Osteoblast (primary cell): ENCODE measurements around the gene HOXA9. TPM values are rescaled to one million over a fixed set of nuclear protein-coding genes. Genes with fewer than 3 reads are reported as not detected.

Source experiments
- DNase-seq: peaks from one replicate; pipeline ENCODE4 v3.0.0; 2011; ENCODE audit warnings: low spot score, mixed read lengths; ENCODE audit not compliant: insufficient read length; ENCODE audit errors: missing footprints
- H2AFZ ChIP-seq: 2 replicates; pipeline ENCODE4 v1.6.0; 2011; ENCODE audit warnings: mild to moderate bottlenecking, low read length
- H3K27ac ChIP-seq: 2 replicates; pipeline ENCODE4 v1.5.1; 2011; ENCODE audit warnings: mild to moderate bottlenecking, low read depth, low read length, moderate library complexity
- H3K27me3 ChIP-seq: 2 replicates; pipeline ENCODE4 v1.6.0; 2012; ENCODE audit warnings: mild to moderate bottlenecking, control low read depth, inconsistent platforms, low read length, moderate library complexity; ENCODE audit not compliant: insufficient read depth
- H3K36me3 ChIP-seq: 2 replicates; pipeline ENCODE4 v1.5.1; 2011; ENCODE audit warnings: mild to moderate bottlenecking, low read length, control low read depth, moderate library complexity; ENCODE audit not compliant: insufficient read depth
- H3K4me1 ChIP-seq: 2 replicates; pipeline ENCODE4 v1.5.1; 2011; ENCODE audit warnings: mild to moderate bottlenecking, low read length, control low read depth, moderate library complexity; ENCODE audit not compliant: insufficient read depth
- H3K4me2 ChIP-seq: 2 replicates; pipeline ENCODE4 v1.6.0; 2011; ENCODE audit warnings: mild to moderate bottlenecking, low read length; ENCODE audit not compliant: insufficient read depth
- H3K4me3 ChIP-seq: fragments of 200-600 bp; sonication (generic); 3 replicates; pipeline ENCODE4 v1.5.1; 2012; ENCODE audit warnings: mild to moderate bottlenecking, low read length, inconsistent platforms; ENCODE audit not compliant: insufficient read depth
- H3K79me2 ChIP-seq: 2 replicates; pipeline ENCODE4 v1.6.0; 2012; ENCODE audit warnings: mild to moderate bottlenecking, low read length, control low read depth, inconsistent platforms; ENCODE audit not compliant: insufficient read depth
- H3K9me3 ChIP-seq: 2 replicates; pipeline ENCODE4 v1.5.1; 2011; ENCODE audit warnings: low read depth, low read length, control low read depth
- H4K20me1 ChIP-seq: 2 replicates; pipeline ENCODE4 v1.6.0; 2012; ENCODE audit warnings: mild to moderate bottlenecking, low read length, control low read depth; ENCODE audit not compliant: insufficient read depth
- total RNA-seq: library from RNA; depleted of rRNA; stranded (reverse); fragments of >200 nt; gene quantifications from 2 replicates; pipeline ENCODE4 v1.2.3, GENCODE V29; 2012
- TF ChIP-seq, protein P1 (sequence below): IDR thresholded peaks from 2 replicates; pipeline ENCODE4 v1.5.1; 2011; ENCODE audit warnings: mild to moderate bottlenecking, low read depth, low read length, moderate library complexity; ENCODE audit errors: extremely low read depth

HOXA9 gene
- total RNA-seq, 1 donor, result 19.5 TPM

GRCh38 chr7:27180431-27181420 lies 15.4 kb upstream of the HOXA9 start:
- TF ChIP-seq, protein P1, sequence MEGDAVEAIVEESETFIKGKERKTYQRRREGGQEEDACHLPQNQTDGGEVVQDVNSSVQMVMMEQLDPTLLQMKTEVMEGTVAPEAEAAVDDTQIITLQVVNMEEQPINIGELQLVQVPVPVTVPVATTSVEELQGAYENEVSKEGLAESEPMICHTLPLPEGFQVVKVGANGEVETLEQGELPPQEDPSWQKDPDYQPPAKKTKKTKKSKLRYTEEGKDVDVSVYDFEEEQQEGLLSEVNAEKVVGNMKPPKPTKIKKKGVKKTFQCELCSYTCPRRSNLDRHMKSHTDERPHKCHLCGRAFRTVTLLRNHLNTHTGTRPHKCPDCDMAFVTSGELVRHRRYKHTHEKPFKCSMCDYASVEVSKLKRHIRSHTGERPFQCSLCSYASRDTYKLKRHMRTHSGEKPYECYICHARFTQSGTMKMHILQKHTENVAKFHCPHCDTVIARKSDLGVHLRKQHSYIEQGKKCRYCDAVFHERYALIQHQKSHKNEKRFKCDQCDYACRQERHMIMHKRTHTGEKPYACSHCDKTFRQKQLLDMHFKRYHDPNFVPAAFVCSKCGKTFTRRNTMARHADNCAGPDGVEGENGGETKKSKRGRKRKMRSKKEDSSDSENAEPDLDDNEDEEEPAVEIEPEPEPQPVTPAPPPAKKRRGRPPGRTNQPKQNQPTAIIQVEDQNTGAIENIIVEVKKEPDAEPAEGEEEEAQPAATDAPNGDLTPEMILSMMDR, result no peak
- no peaks in the 10 kb centered on the region for H3K27me3 ChIP-seq
- peaks cover 8% of the 10 kb centered on the region for H3K36me3 ChIP-seq
- peak overlapping the region; percentile 75 for H2AFZ ChIP-seq
- H3K4me3 ChIP-seq, result peak overlapping the region; percentile 75
- no peaks in the 10 kb centered on the region for H4K20me1 ChIP-seq
- H3K79me2 ChIP-seq, result peaks cover 96% of the 10 kb centered on the region
- H3K4me2 ChIP-seq, result peak overlapping the region; percentile 99
- no peaks in the 10 kb centered on the region for H3K9me3 ChIP-seq
- peak overlapping the region; percentile 76 for H3K27ac ChIP-seq
- H3K4me1 ChIP-seq, result peaks cover 57% of the 10 kb centered on the region
- DNase-seq, result peak; percentile 86

DNA sequence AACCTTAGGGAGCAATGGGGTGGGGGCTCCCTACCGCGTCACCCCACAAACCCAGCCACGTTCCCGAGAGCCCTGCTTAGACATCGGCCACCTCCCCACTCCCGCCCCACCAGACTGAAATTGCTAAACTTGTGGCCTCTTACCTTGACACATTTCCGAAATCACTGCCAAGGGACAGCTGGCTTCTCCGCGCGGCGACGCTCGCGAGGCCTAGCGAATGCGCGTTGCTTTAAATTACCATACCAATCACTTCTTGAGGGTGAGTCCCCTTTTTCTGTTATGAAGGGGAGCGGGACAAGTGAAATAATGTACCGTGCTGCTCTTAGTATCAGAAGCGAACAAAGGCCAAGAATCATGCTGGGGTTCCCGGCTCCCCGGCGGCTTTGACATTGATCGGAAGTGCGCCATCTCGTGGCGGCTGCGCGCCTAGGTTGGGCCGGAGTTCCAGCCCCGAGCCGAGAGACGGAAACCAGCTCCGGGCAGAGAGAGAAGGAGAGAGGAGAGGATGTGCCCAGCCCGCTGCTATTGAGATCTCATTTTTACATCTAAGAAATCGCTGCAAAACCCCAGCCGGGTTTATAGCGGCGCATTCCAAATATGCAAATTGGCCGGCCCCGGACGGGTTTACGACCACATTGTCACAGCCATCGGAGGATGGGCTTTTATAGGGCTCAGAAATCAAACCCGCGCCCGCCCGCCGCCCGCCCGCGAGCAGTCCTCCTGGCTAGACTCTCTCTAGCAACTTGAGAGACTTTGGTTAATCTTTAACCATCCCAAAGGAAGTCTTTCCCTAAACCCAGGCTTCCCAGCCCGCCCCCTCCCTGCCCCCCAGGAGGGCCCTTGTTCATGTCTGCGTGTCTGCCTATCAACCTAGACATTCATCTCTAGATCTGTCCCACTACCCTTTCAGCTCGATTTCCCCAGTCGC lies 14.4 kb upstream of the HOXA9 start:
- peak; percentile 96 for DNase-seq
- no peaks in the 10 kb centered on the region for H3K9me3 ChIP-seq
- peak overlapping the region; percentile 75 for H3K4me3 ChIP-seq
- H3K27me3 ChIP-seq, result no peaks in the 10 kb centered on the region
- H2AFZ ChIP-seq, result peak overlapping the region; percentile 75
- peaks cover 98% of the 10 kb centered on the region for H3K79me2 ChIP-seq
- H3K4me2 ChIP-seq, result peak overlapping the region; percentile 99
- H4K20me1 ChIP-seq, result no peaks in the 10 kb centered on the region
- H3K36me3 ChIP-seq, result peaks cover 8% of the 10 kb centered on the region
- H3K4me1 ChIP-seq, result peaks cover 67% of the 10 kb centered on the region
- H3K27ac ChIP-seq, result peak overlapping the region; percentile 76
- TF ChIP-seq, protein P1, result peak; percentile 85

- Histone ChIP-seq H2AFZ (no peak overlapping the region), H4K20me1 (no peaks in the 10 kb centered on the region), H3K9me3 (no peaks in the 10 kb centered on the region), H3K4me1 (peaks cover 71% of the 10 kb centered on the region), H3K27me3 (no peaks in the 10 kb centered on the region), H3K27ac (peak overlapping the region; percentile 76), H3K4me3 (peak overlapping the region; percentile 75), H3K4me2 (peak overlapping the region; percentile 99), H3K36me3 (peaks cover 8% of the 10 kb centered on the region), H3K79me2 (peaks cover 98% of the 10 kb centered on the region)
- TF ChIP-seq, protein P1, result no peak
- DNase-seq, result peak; percentile 88
Observed at GRCh38 chr7:27179030-27179429, 13.7 kb upstream of the HOXA9 start.
